HEK293 (cell line): ENCODE data around the gene CDC5L.

Source experiments
- CTCF ChIA-PET: fragments of 350-600 bp; formaldehyde crosslinking; extraction: SDS; loops from one replicate; lab custom pipeline; 2021; ENCODE audit warnings: antibody characterized with exemption; lab: Yijun Ruan, JAX
- POLR2A ChIA-PET: fragments of 300-600 bp; formaldehyde crosslinking; extraction: SDS; loops from one replicate; lab custom pipeline; 2020; ENCODE audit warnings: antibody characterized with exemption, inconsistent platforms; lab: Yijun Ruan, JAX
- H3K27ac ChIP-seq: fragments of 200-500 bp; sonication (Bioruptor generic); 2 replicates; pipeline ENCODE4 v1.5.1; 2014; ENCODE audit warnings: low read depth, low read length, control low read depth, inconsistent platforms; ENCODE audit errors: extremely low read depth
- H3K36me3 ChIP-seq, 2 experiments: fragments of 200-500 bp in 1 of 2; sonication (Bioruptor generic) in 1 of 2; 1 replicate in 1 of 2; 2 replicates in 1 of 2; pipeline ENCODE4 v1.5.1; 2014 to 2017; ENCODE audit warnings: inconsistent platforms in 2 of 2, low read length in 2 of 2; ENCODE audit not compliant: control insufficient read depth in 2 of 2, insufficient read depth in 1 of 2
- H3K4me1 ChIP-seq: fragments of 200-500 bp; sonication (Bioruptor generic); 2 replicates; pipeline ENCODE4 v1.5.1; 2014; ENCODE audit warnings: mild to moderate bottlenecking, low read length, inconsistent platforms; ENCODE audit not compliant: control insufficient read depth, insufficient read depth
- H3K4me3 ChIP-seq: 2 replicates; pipeline ENCODE4 v1.5.1; 2011; ENCODE audit warnings: low read depth, mild to moderate bottlenecking, control low read depth, low read length, moderate library complexity
- H3K9me3 ChIP-seq: fragments of 200-500 bp; sonication (Bioruptor generic); 2 replicates; pipeline ENCODE4 v1.5.1; 2014; ENCODE audit warnings: low read depth, low read length, inconsistent platforms; ENCODE audit not compliant: control insufficient read depth, insufficient read depth
- KLF1 ChIP-seq: fragments of 450-650 bp; formaldehyde crosslinking; IDR thresholded peaks from 2 replicates; pipeline ENCODE4 v1.5.1; 2016; ENCODE audit warnings: missing biosample characterization, missing genetic modification characterization
- KLF10 ChIP-seq: fragments of 450-650 bp; IDR thresholded peaks from 2 replicates; pipeline ENCODE4 v1.5.1; 2018; ENCODE audit warnings: missing biosample characterization, mild to moderate bottlenecking, missing genetic modification characterization
- KLF8 ChIP-seq: fragments of 450-650 bp; formaldehyde crosslinking; IDR thresholded peaks from 2 replicates; pipeline ENCODE4 v1.5.1; 2016; ENCODE audit warnings: missing biosample characterization, missing genetic modification characterization
- KLF9 ChIP-seq: fragments of 450-650 bp; formaldehyde crosslinking; IDR thresholded peaks from 2 replicates; pipeline ENCODE4 v1.5.1; 2016; ENCODE audit warnings: missing biosample characterization, missing genetic modification characterization, low read depth
- MEIS1 ChIP-seq: sonication (generic); formaldehyde crosslinking; IDR thresholded peaks from 2 replicates; pipeline ENCODE4 v1.8.1; 2022; ENCODE audit warnings: missing genetic modification reagents, mild to moderate bottlenecking, borderline replicate concordance
- SP3 ChIP-seq: fragments of 450-650 bp; formaldehyde crosslinking; IDR thresholded peaks from 2 replicates; pipeline ENCODE4 v1.5.1; 2016; ENCODE audit warnings: missing biosample characterization, missing genetic modification characterization
- WT1 ChIP-seq: fragments of 450-650 bp; formaldehyde crosslinking; IDR thresholded peaks from 2 replicates; pipeline ENCODE4 v1.5.1; 2016; ENCODE audit warnings: missing biosample characterization, missing genetic modification characterization
- ZNF146 ChIP-seq: fragments of 450-650 bp; formaldehyde crosslinking; IDR thresholded peaks from 2 replicates; pipeline ENCODE4 v1.5.1; 2016; ENCODE audit warnings: missing biosample characterization, missing genetic modification characterization
- ZNF2 ChIP-seq: fragments of 450-650 bp; formaldehyde crosslinking; IDR thresholded peaks from 2 replicates; pipeline ENCODE4 v1.5.1; 2016; ENCODE audit warnings: missing biosample characterization, missing genetic modification characterization
- ZNF248 ChIP-seq: fragments of 450-650 bp; formaldehyde crosslinking; IDR thresholded peaks from 2 replicates; pipeline ENCODE4 v1.5.1; 2017; ENCODE audit warnings: missing biosample characterization, missing genetic modification characterization
- ZNF266 ChIP-seq: fragments of 450-650 bp; formaldehyde crosslinking; IDR thresholded peaks from 2 replicates; pipeline ENCODE4 v1.5.1; 2016; ENCODE audit warnings: missing biosample characterization, missing genetic modification characterization, low read depth
- ZNF416 ChIP-seq: fragments of 450-650 bp; formaldehyde crosslinking; IDR thresholded peaks from 2 replicates; pipeline ENCODE4 v1.5.1; 2016; ENCODE audit warnings: missing biosample characterization, missing genetic modification characterization
- ZNF510 ChIP-seq: fragments of 450-650 bp; formaldehyde crosslinking; IDR thresholded peaks from 2 replicates; pipeline ENCODE4 v1.5.1; 2018; ENCODE audit warnings: mild to moderate bottlenecking, missing genetic modification characterization, missing biosample characterization; ENCODE audit not compliant: insufficient replicate concordance
- ZNF558 ChIP-seq: fragments of 450-650 bp; formaldehyde crosslinking; IDR thresholded peaks from 2 replicates; pipeline ENCODE4 v1.5.1; 2016; ENCODE audit warnings: missing biosample characterization, missing genetic modification characterization
- ZNF654 ChIP-seq: fragments of 450-650 bp; formaldehyde crosslinking; IDR thresholded peaks from 2 replicates; pipeline ENCODE4 v1.5.1; 2016; ENCODE audit warnings: low read depth, missing biosample characterization, missing genetic modification characterization
- TF ChIP-seq, protein P1 (sequence below): fragments of 450-650 bp; formaldehyde crosslinking; IDR thresholded peaks from 2 replicates; pipeline ENCODE4 v1.5.1; 2016; ENCODE audit warnings: missing biosample characterization, missing genetic modification characterization
- TF ChIP-seq, protein P2 (sequence below): fragments of 450-650 bp; formaldehyde crosslinking; IDR thresholded peaks from 2 replicates; pipeline ENCODE4 v1.5.1; 2016; ENCODE audit warnings: missing biosample characterization, missing genetic modification characterization
- TF ChIP-seq, protein P3 (sequence below): fragments of 450-650 bp; formaldehyde crosslinking; IDR thresholded peaks from 2 replicates; pipeline ENCODE4 v1.5.1; 2016; ENCODE audit warnings: missing biosample characterization, missing genetic modification characterization

CDC5L gene

DNA sequence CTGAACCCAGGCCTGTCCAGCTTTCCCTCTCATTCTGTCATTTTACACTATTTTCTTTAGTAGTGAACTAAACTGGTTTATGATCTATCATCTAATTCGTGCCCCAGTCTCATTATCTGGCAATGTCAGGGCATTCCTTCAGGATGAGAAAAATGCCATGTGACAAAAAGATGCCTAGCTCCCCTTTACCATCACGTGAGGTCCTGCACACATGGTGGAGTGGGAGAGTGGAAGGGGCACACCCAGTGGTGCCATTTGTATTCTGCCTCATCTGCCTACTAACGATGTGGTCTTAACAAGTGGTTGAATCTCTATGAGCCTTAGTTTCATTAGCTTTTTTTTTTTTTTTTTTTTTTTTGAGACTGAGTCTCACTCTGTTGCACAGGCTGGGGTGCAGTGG, 41.2 kb downstream of the CDC5L start:
- CTCF ChIA-PET, result interaction anchor here (0.6 to 14.6 kb wide), 10 partner anchors 9 to 1030 kb away, joined by 3 to 302 read pairs (median 6); no protein-coding TSS in a partner anchor
- POLR2A ChIA-PET, result interaction anchor here (0.7 to 1.3 kb wide), 2 partner anchors 27 to 41 kb away, joined by 3 to 8 read pairs; partner anchors contain the start of gene CDC5L

DNA sequence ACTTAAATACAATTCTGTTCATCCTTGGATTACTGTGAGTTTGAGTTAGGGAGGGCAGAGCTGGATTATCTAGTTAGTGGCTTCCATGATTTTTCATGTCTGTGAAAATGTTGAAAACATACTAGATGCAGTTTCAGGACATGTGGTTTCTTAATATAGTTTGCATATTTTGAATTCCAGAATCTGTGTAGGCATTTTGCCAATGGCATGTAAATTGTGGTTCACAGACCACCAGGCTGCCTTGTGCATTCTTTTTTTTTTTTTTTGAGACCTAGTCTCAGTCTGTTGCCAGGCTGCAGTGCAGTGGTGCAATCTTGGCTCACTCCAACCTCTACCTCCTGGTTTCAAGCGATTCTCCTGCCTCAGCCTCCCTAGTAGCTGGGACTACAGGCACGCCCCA, 42.8 kb downstream of the CDC5L start:
- ChIA-PET CTCF (interaction anchor here (0.6 to 14.6 kb wide), 17 partner anchors 8 to 1535 kb away, joined by 3 to 302 read pairs (median 9); no protein-coding TSS in a partner anchor), POLR2A (no interaction called here)
- Histone ChIP-seq H3K9me3 (no peaks in the 10 kb centered on the region), H3K4me1 (peaks cover 20% of the 10 kb centered on the region), H3K4me3 (no peak overlapping the region), H3K36me3 (peaks cover 45 to 78% of the 10 kb centered on the region in 2 experiments), H3K27ac (no peak overlapping the region)
- TF ChIP-seq, protein P1, sequence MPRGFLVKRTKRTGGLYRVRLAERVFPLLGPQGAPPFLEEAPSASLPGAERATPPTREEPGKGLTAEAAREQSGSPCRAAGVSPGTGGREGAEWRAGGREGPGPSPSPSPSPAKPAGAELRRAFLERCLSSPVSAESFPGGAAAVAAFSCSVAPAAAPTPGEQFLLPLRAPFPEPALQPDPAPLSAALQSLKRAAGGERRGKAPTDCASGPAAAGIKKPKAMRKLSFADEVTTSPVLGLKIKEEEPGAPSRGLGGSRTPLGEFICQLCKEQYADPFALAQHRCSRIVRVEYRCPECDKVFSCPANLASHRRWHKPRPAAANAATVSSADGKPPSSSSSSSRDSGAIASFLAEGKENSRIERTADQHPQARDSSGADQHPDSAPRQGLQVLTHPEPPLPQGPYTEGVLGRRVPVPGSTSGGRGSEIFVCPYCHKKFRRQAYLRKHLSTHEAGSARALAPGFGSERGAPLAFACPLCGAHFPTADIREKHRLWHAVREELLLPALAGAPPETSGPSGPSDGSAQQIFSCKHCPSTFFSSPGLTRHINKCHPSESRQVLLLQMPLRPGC (tag by site-specific recombination), result no peak
- TF ChIP-seq MEIS1 (CRISPR knock-in tag) (no peak), ZNF146 (tag by site-specific recombination) (no peak), ZNF510 (tag by site-specific recombination) (no peak), KLF8 (no peak), KLF1 (no peak), KLF10 (tag by site-specific recombination) (no peak), SP3 (no peak), ZNF416 (tag by site-specific recombination) (no peak), WT1 (tag by site-specific recombination) (no peak), KLF9 (tag by site-specific recombination) (no peak)
- TF ChIP-seq, all 188 proteins: peak for 0

More for the DNA sequence above, 41.2 kb downstream of the CDC5L start:
- Histone ChIP-seq H3K4me1 (peaks cover 6% of the 10 kb centered on the region), H3K9me3 (no peaks in the 10 kb centered on the region), H3K27ac (no peak overlapping the region), H3K36me3 (peaks cover 61 to 83% of the 10 kb centered on the region in 2 experiments), H3K4me3 (no peak overlapping the region)
- TF ChIP-seq, protein P2, sequence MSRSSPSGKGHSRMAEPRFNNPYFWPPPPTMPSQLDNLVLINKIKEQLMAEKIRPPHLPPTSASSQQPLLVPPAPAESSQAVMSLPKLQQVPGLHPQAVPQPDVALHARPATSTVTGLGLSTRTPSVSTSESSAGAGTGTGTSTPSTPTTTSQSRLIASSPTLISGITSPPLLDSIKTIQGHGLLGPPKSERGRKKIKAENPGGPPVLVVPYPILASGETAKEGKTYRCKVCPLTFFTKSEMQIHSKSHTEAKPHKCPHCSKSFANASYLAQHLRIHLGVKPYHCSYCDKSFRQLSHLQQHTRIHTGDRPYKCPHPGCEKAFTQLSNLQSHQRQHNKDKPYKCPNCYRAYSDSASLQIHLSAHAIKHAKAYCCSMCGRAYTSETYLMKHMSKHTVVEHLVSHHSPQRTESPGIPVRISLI (tag by site-specific recombination), result peak; percentile 59; the same call in 1 of the 2 replicates
- TF ChIP-seq ZNF248 (tag by site-specific recombination), result no peak
- TF ChIP-seq ZNF266 (tag by site-specific recombination), result no peak

DNA sequence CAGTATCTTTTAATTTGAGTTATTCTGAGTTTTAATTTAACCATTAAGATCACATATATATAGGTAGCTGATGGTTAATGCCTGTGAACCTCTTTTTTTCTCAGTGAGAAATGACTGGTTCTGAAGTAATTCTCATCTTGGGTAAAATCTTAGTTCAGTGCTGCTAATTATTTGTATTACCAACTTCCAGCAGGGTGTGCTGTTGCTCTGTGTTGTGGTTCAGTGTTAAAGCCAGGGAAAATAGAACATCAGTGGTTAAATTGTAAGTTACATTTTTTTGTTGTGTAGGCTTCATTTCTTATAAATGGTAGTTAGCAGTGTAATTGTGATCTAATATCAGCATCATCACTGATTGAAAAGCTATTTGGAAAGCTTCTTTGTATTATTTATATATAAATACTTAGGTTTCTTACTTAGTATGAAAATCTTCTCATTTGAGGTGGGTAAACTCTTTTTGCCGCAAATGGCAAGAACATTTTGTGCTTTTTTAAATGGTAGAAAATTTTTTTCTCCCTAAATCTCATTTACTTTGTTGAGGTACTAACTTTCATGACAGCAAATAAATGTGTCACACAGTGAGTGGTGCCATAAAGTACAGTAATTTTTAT, 43.7 kb downstream of the CDC5L start:
- Histone ChIP-seq H3K27ac (no peak overlapping the region), H3K4me3 (no peak overlapping the region), H3K36me3 (peaks cover 37 to 77% of the 10 kb centered on the region in 2 experiments), H3K4me1 (peaks cover 22% of the 10 kb centered on the region), H3K9me3 (no peaks in the 10 kb centered on the region)
- TF ChIP-seq, protein P3, sequence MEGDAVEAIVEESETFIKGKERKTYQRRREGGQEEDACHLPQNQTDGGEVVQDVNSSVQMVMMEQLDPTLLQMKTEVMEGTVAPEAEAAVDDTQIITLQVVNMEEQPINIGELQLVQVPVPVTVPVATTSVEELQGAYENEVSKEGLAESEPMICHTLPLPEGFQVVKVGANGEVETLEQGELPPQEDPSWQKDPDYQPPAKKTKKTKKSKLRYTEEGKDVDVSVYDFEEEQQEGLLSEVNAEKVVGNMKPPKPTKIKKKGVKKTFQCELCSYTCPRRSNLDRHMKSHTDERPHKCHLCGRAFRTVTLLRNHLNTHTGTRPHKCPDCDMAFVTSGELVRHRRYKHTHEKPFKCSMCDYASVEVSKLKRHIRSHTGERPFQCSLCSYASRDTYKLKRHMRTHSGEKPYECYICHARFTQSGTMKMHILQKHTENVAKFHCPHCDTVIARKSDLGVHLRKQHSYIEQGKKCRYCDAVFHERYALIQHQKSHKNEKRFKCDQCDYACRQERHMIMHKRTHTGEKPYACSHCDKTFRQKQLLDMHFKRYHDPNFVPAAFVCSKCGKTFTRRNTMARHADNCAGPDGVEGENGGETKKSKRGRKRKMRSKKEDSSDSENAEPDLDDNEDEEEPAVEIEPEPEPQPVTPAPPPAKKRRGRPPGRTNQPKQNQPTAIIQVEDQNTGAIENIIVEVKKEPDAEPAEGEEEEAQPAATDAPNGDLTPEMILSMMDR (tag by site-specific recombination), result peak; percentile 55; the same call in 1 of the 2 replicates
- TF ChIP-seq ZNF558 (tag by site-specific recombination), result no peak
- peak; percentile 89 for TF ChIP-seq ZNF654 (tag by site-specific recombination)
- TF ChIP-seq ZNF2 (tag by site-specific recombination), result peak; percentile 95
- CTCF ChIA-PET, result interaction anchor here (0.6 to 14.6 kb wide), 31 partner anchors 9 to 1604 kb away, joined by 3 to 302 read pairs (median 4); no protein-coding TSS in a partner anchor
- POLR2A ChIA-PET, result no interaction called here
